ENCODE results near the gene EFNB3. TPM values are rescaled to one million over a fixed set of nuclear protein-coding genes. Genes with fewer than 3 reads are reported as not detected.

Gene EFNB3
- total RNA-seq, 1 experiment from 2014 or later: 0.07 TPM

- intact Hi-C loops (cut with micrococcal nuclease): no loop called here
- no TSS peak for BruUV-seq (replicated peaks)
Observed at GRCh38 chr17:7707858-7708750, 3.1 kb downstream of the EFNB3 start.

GRCh38 chr17:7709031-7709430 is 4.0 kb downstream of the EFNB3 start:
- Histone ChIP-seq H3K4me1 (ENCODE audit: control insufficient read depth in 1 of 2, insufficient read depth in 2 of 2, low read length in 2 of 2) (peaks cover 0 to 11% of the 10 kb centered on the region in 2 experiments; a peak in 1 of 4 replicates), H4K20me1 (ENCODE audit: insufficient read depth) (no peaks in the 10 kb centered on the region), H3K9me3 (ENCODE audit: control insufficient read depth in 1 of 2, insufficient read depth in 1 of 2, low read depth in 1 of 2, low read length in 2 of 2) (no peaks in the 10 kb centered on the region), H3K36me3 (ENCODE audit: control insufficient read depth in 1 of 2, insufficient read depth in 2 of 2, low read length in 2 of 2) (no peaks in the 10 kb centered on the region), H2AFZ (ENCODE audit: low read depth, low read length, poor library complexity, severe bottlenecking) (no peak overlapping the region), H3K9ac (ENCODE audit: low read length) (no peak overlapping the region), H3K4me2 (ENCODE audit: low read length) (no peak overlapping the region), H3K4me3 (replicated peaks in 1 of 2; ENCODE audit: low read depth in 1 of 2, low read length in 2 of 2) (no peak overlapping the region), H3K27ac (ENCODE audit: low read depth, low read length) (no peak overlapping the region), H3K79me2 (ENCODE audit: insufficient read depth, low read length) (no peaks in the 10 kb centered on the region), H3K27me3 (ENCODE audit: insufficient read depth, low read length) (no peaks in the 10 kb centered on the region), H3K9me2 (ENCODE audit: insufficient read depth) (0 out of 2 replicates have a peak, but pooled peaks cover 3% of the 10 kb centered on the region)
- ATAC-seq (no peak), DNase-seq (ENCODE audit: low read depth, low spot score) (no peak)
- TF ChIP-seq ZNF274 (IDR thresholded peaks at IDR 0.05; ENCODE audit: low read depth, low read length): no peak
- TF ChIP-seq ZFX (IDR thresholded peaks at IDR 0.05): no peak
- TF ChIP-seq ZBTB33 (IDR thresholded peaks at IDR 0.05; ENCODE audit: extremely low read depth, insufficient replicate concordance, low read length): no peak
- TF ChIP-seq REST (IDR thresholded peaks at IDR 0.05; ENCODE audit: low read depth): no peak
- TF ChIP-seq SRF (IDR thresholded peaks at IDR 0.05; ENCODE audit: low read depth): no peak
- TF ChIP-seq SIN3A (IDR thresholded peaks at IDR 0.05; ENCODE audit: low read depth): no peak
- no peak for TF ChIP-seq EZH2phosphoT487 (IDR thresholded peaks at IDR 0.05; ENCODE audit: borderline replicate concordance)
- TF ChIP-seq EZH2 (IDR thresholded peaks at IDR 0.05): no peak
- no peak for TF ChIP-seq FOSL1 (IDR thresholded peaks at IDR 0.05; ENCODE audit: low read depth)
- TF ChIP-seq CBX3 (IDR thresholded peaks at IDR 0.05; ENCODE audit: low read depth): no peak
- no peak for TF ChIP-seq CEBPB (IDR thresholded peaks at IDR 0.05; ENCODE audit: low read depth)
- TF ChIP-seq JUND (IDR thresholded peaks at IDR 0.05): no peak
- no peak for TF ChIP-seq ELF1 (IDR thresholded peaks at IDR 0.05; ENCODE audit: borderline replicate concordance, low read depth)
- TF ChIP-seq POLR2A (IDR thresholded peaks at IDR 0.05; ENCODE audit: borderline replicate concordance, extremely low read depth, insufficient read depth, insufficient read length): no peak
- intact Hi-C loops (cut with micrococcal nuclease): no loop called here
- ChIA-PET POLR2A (no interaction called here), RAD21 (ENCODE audit: low non-redundant PET in 1 of 2, low total read pairs in 2 of 2, uncharacterized antibody in 2 of 2, unreplicated experiment in 2 of 2) (no interaction called here), CTCF (no interaction called here)
- BruUV-seq (replicated peaks): no TSS peak

More at GRCh38 chr17:7707858-7708750, 3.1 kb downstream of the EFNB3 start:
- CTCF ChIA-PET: interaction anchor here (1.0 kb wide), 1 partner anchor 9 kb away, joined by 3 read pairs; no protein-coding TSS in a partner anchor
- 0 out of 2 replicates have a peak, but pooled peaks cover 3% of the 10 kb centered on the region for H3K9me2 ChIP-seq (ENCODE audit: insufficient read depth)
- no peak overlapping the region for H3K9ac ChIP-seq (ENCODE audit: low read length)
- no peak overlapping the region for H2AFZ ChIP-seq (ENCODE audit: low read depth, low read length, poor library complexity, severe bottlenecking)
- no peaks in the 10 kb centered on the region for H3K79me2 ChIP-seq (ENCODE audit: insufficient read depth, low read length)
- H3K36me3 ChIP-seq (ENCODE audit: control insufficient read depth in 1 of 2, insufficient read depth in 2 of 2, low read length in 2 of 2): no peaks in the 10 kb centered on the region
- ATAC-seq: no peak
- POLR2A ChIA-PET: no interaction called here
- peaks cover 0 to 19% of the 10 kb centered on the region in 2 experiments; a peak in 1 of 4 replicates for H3K4me1 ChIP-seq (ENCODE audit: control insufficient read depth in 1 of 2, insufficient read depth in 2 of 2, low read length in 2 of 2)
- H3K27me3 ChIP-seq (ENCODE audit: insufficient read depth, low read length): no peaks in the 10 kb centered on the region
- H3K4me2 ChIP-seq (ENCODE audit: low read length): no peak overlapping the region
- H3K27ac ChIP-seq (ENCODE audit: low read depth, low read length): no peak overlapping the region
- no peak overlapping the region for H3K4me3 ChIP-seq (replicated peaks in 1 of 2; ENCODE audit: low read depth in 1 of 2, low read length in 2 of 2)
- no peak for DNase-seq (ENCODE audit: low read depth, low spot score)
- RAD21 ChIA-PET (ENCODE audit: low non-redundant PET in 1 of 2, low total read pairs in 2 of 2, uncharacterized antibody in 2 of 2, unreplicated experiment in 2 of 2): no interaction called here
- H3K9me3 ChIP-seq (ENCODE audit: control insufficient read depth in 1 of 2, insufficient read depth in 1 of 2, low read depth in 1 of 2, low read length in 2 of 2): no peaks in the 10 kb centered on the region
- no peaks in the 10 kb centered on the region for H4K20me1 ChIP-seq (ENCODE audit: insufficient read depth)
- TF ChIP-seq SRF (IDR thresholded peaks at IDR 0.05; ENCODE audit: low read depth) (no peak), YY1 (IDR thresholded peaks at IDR 0.05; ENCODE audit: extremely low read depth, insufficient replicate concordance, low read depth, low read length) (no peak), SIN3A (IDR thresholded peaks at IDR 0.05; ENCODE audit: low read depth) (no peak), EZH2phosphoT487 (IDR thresholded peaks at IDR 0.05; ENCODE audit: borderline replicate concordance) (no peak), FOSL1 (IDR thresholded peaks at IDR 0.05; ENCODE audit: low read depth) (no peak)

Measured in HCT116 (cell line).